Effector memory CD8-positive, alpha-beta T cell (primary cell): ENCODE measurements around the gene MRPL40.
"Not testable (repeated sequence)": the region's sequence is repeated elsewhere in the genome, so short reads cannot be mapped to it uniquely, and the experiment has no call there.

Experiments
- ATAC-seq: fragments of 150-1000 bp; cut with Tn5 transposase; replicated peaks from 2 replicates; pipeline ENCODE4 v1.10.0; 2021; ENCODE audit warnings: mild to moderate bottlenecking, moderate library complexity
- DNase-seq, 3 experiments: peaks; one replicate each; pipeline ENCODE4 v3.0.0; 2021
- H3K27ac Mint-ChIP-seq, 2 donors: one replicate each; pipeline ENCODE4 v1.8.0; 2022; ENCODE audit warnings: mild to moderate bottlenecking in 2 of 2, mixed read lengths in 2 of 2, moderate library complexity in 2 of 2
- H3K27me3 Mint-ChIP-seq, 2 donors: one replicate each; pipeline ENCODE4 v1.8.0; 2022; ENCODE audit warnings: mixed read lengths in 2 of 2
- H3K36me3 Mint-ChIP-seq: one replicate; pipeline ENCODE4 v1.8.0; 2022; ENCODE audit warnings: mild to moderate bottlenecking, moderate library complexity, mixed read lengths; ENCODE audit not compliant: insufficient read depth
- H3K4me1 Mint-ChIP-seq, 2 donors: one replicate each; pipeline ENCODE4 v1.8.0; 2022; ENCODE audit warnings: low read depth in 2 of 2, mixed read lengths in 2 of 2
- H3K4me3 Mint-ChIP-seq, 2 donors: one replicate each; pipeline ENCODE4 v1.8.0; 2022; ENCODE audit warnings: mild to moderate bottlenecking in 2 of 2, mixed read lengths in 2 of 2, moderate library complexity in 2 of 2
- H3K9me3 Mint-ChIP-seq, 2 donors: one replicate each; pipeline ENCODE4 v1.8.0; 2022; ENCODE audit warnings: mixed read lengths in 2 of 2

The MRPL40 gene

GRCh38 chr22:19436444-19437161 is 4.3 kb downstream of the MRPL40 start:
- Mint-ChIP-seq H3K36me3 (peaks cover 42% of the 10 kb centered on the region), H3K27ac (peak overlapping the region; percentile 4 to 12)
- H3K4me3 Mint-ChIP-seq, ATAC-seq, H3K27me3 Mint-ChIP-seq, DNase-seq, H3K9me3 Mint-ChIP-seq, H3K4me1 Mint-ChIP-seq: not testable (repeated sequence)

- H3K9me3 Mint-ChIP-seq, result no peaks in the 10 kb centered on the region
- H3K4me1 Mint-ChIP-seq, result peaks cover 6 to 13% of the 10 kb centered on the region in 2 donors
- no peak overlapping the region for H3K4me3 Mint-ChIP-seq
- DNase-seq (no peak), ATAC-seq (no peak)
- H3K36me3 Mint-ChIP-seq, result peaks cover 43% of the 10 kb centered on the region
- no peak overlapping the region for H3K27ac Mint-ChIP-seq
- no peaks in the 10 kb centered on the region for H3K27me3 Mint-ChIP-seq
Measured at GRCh38 chr22:19438298-19438697, 6.0 kb downstream of the MRPL40 start.

- Mint-ChIP-seq H3K4me1 (peaks cover 17 to 26% of the 10 kb centered on the region in 2 donors), H3K4me3 (no peak overlapping the region), H3K27ac (peak overlapping the region; percentile 29 to 45), H3K27me3 (no peaks in the 10 kb centered on the region), H3K9me3 (no peaks in the 10 kb centered on the region), H3K36me3 (peaks cover 29% of the 10 kb centered on the region)
- DNase-seq, result no peak
- no peak for ATAC-seq
Measured at GRCh38 chr22:19440411-19441195, 8.3 kb downstream of the MRPL40 start.

GRCh38 chr22:19442166-19442565 is 9.8 kb downstream of the MRPL40 start:
- H3K9me3 Mint-ChIP-seq, result no peaks in the 10 kb centered on the region
- peak overlapping the region in 1 of 2 donors; percentile 67 for H3K27ac Mint-ChIP-seq
- DNase-seq, result no peak
- H3K27me3 Mint-ChIP-seq, result no peaks in the 10 kb centered on the region
- H3K36me3 Mint-ChIP-seq, result peaks cover 26% of the 10 kb centered on the region
- ATAC-seq, result no peak
- peaks cover 27 to 36% of the 10 kb centered on the region in 2 donors for H3K4me1 Mint-ChIP-seq
- H3K4me3 Mint-ChIP-seq, result peak overlapping the region in 1 of 2 donors; percentile 12

GRCh38 chr22:19443544-19444211 is 11.3 kb downstream of the MRPL40 start:
- no peak for ATAC-seq
- Mint-ChIP-seq H3K27me3 (no peaks in the 10 kb centered on the region), H3K4me3 (no peak overlapping the region), H3K36me3 (peaks cover 32% of the 10 kb centered on the region), H3K4me1 (peaks cover 33 to 40% of the 10 kb centered on the region in 2 donors), H3K27ac (peak overlapping the region in 1 of 2 donors; percentile 15), H3K9me3 (no peaks in the 10 kb centered on the region)
- DNase-seq, result no peak

- ATAC-seq, H3K27ac Mint-ChIP-seq, H3K27me3 Mint-ChIP-seq, H3K9me3 Mint-ChIP-seq, DNase-seq: not testable (repeated sequence)
- peaks cover 34% of the 10 kb centered on the region for H3K36me3 Mint-ChIP-seq
- H3K4me1 Mint-ChIP-seq, result peaks cover 33 to 40% of the 10 kb centered on the region in 2 donors
- peak overlapping the region in 1 of 2 donors; percentile 38 for H3K4me3 Mint-ChIP-seq
Measured at GRCh38 chr22:19445279-19445982, 13.1 kb downstream of the MRPL40 start.

GRCh38 chr22:19446603-19447329 is 14.4 kb downstream of the MRPL40 start:
- DNase-seq, result no peak
- ATAC-seq, result no peak
- H3K27me3 Mint-ChIP-seq, result no peaks in the 10 kb centered on the region
- H3K9me3 Mint-ChIP-seq, result no peaks in the 10 kb centered on the region
- H3K27ac Mint-ChIP-seq, result peak overlapping the region; percentile 84 to 91
- H3K4me1 Mint-ChIP-seq, result peaks cover 33 to 39% of the 10 kb centered on the region in 2 donors
- peaks cover 32% of the 10 kb centered on the region for H3K36me3 Mint-ChIP-seq
- peak overlapping the region; percentile 80 to 85 for H3K4me3 Mint-ChIP-seq

GRCh38 chr22:19447330-19448075 is 15.2 kb downstream of the MRPL40 start, which contains the start of gene C22orf39:
Gene C22orf39, minus strand, starts transcription at chr22:19447711. Its CDS starts 23 bp downstream, at chr22:19447688.
- DNase-seq (peak; percentile 82 to 84 (median 84)), ATAC-seq (peak; percentile 88)
- Mint-ChIP-seq H3K27me3 (no peaks in the 10 kb centered on the region), H3K4me1 (peaks cover 29 to 33% of the 10 kb centered on the region in 2 donors), H3K27ac (peak within 1 kb of the TSS; percentile 84 to 91), H3K36me3 (peaks cover 31% of the 10 kb centered on the region), H3K4me3 (peak within 1 kb of the TSS; percentile 80 to 85), H3K9me3 (no peaks in the 10 kb centered on the region)

GRCh38 chr22:19448076-19448607 is 15.8 kb downstream of the MRPL40 start:
- Mint-ChIP-seq H3K27me3 (no peaks in the 10 kb centered on the region), H3K4me3 (peak overlapping the region; percentile 80 to 85), H3K9me3 (no peaks in the 10 kb centered on the region), H3K4me1 (peaks cover 27 to 28% of the 10 kb centered on the region in 2 donors), H3K36me3 (peaks cover 31% of the 10 kb centered on the region), H3K27ac (peak overlapping the region; percentile 84 to 91)
- DNase-seq (peak in 2 of 3 experiments; percentile 22), ATAC-seq (peak; percentile 32)

GRCh38 chr22:19448739-19449421 is 16.5 kb downstream of the MRPL40 start:
- DNase-seq (no peak), ATAC-seq (no peak)
- Mint-ChIP-seq H3K36me3 (peaks cover 38% of the 10 kb centered on the region), H3K27me3 (no peaks in the 10 kb centered on the region), H3K4me3 (peak overlapping the region; percentile 80 to 85), H3K27ac (peak overlapping the region in 1 of 2 donors; percentile 84), H3K9me3 (no peaks in the 10 kb centered on the region), H3K4me1 (peaks cover 26 to 27% of the 10 kb centered on the region in 2 donors)

GRCh38 chr22:19449422-19449767 is 17.1 kb downstream of the MRPL40 start:
- Mint-ChIP-seq H3K36me3 (peaks cover 41% of the 10 kb centered on the region), H3K27me3 (no peaks in the 10 kb centered on the region), H3K9me3 (no peaks in the 10 kb centered on the region), H3K27ac (no peak overlapping the region), H3K4me1 (peaks cover 21 to 24% of the 10 kb centered on the region in 2 donors), H3K4me3 (no peak overlapping the region)
- ATAC-seq (no peak), DNase-seq (no peak)
